ENCODE results near the gene SHROOM3. TPM values are rescaled to one million over a fixed set of nuclear protein-coding genes. Genes with fewer than 3 reads are reported as not detected.

Gene SHROOM3
- total and polyA plus RNA-seq, 4 donors = 4.7 to 25.8 (median 8.7) TPM

GRCh38 chr4:76569706-76570105 lies 134.7 kb downstream of the SHROOM3 start:
- peaks cover 0 to 32% (median 13%) of the 10 kb centered on the region in 4 donors for H3K4me1 ChIP-seq (ENCODE audit: control insufficient read depth in 4 of 4, insufficient read depth in 4 of 4, low read length in 3 of 4)
- no peaks in the 10 kb centered on the region for H3K9me3 ChIP-seq (ENCODE audit: control insufficient read depth in 4 of 4, low read length in 3 of 4)
- WGBS = 81% methylated on average over 4 of the region's 4 CpGs
- TF ChIP-seq HNF4A (conservative IDR thresholded peaks at IDR 0.05) (no peak), RAD21 (IDR thresholded peaks at IDR 0.05) (no peak)
- peak overlapping the region; percentile 80 to 95 for H3K27ac ChIP-seq (ENCODE audit: low read depth in 1 of 2, low read length in 2 of 2)
- H3K4me3 ChIP-seq (ENCODE audit: low read depth in 1 of 3, low read length in 3 of 3) = no peak overlapping the region
- H3K36me3 ChIP-seq (ENCODE audit: control insufficient read depth in 4 of 4, insufficient read depth in 3 of 4, low read depth in 1 of 4, low read length in 3 of 4) = no peaks in the 10 kb centered on the region
- DNase-seq (ENCODE audit: low spot score) = no peak
- H3K27me3 ChIP-seq (ENCODE audit: control insufficient read depth in 4 of 4, insufficient read depth in 4 of 4, low read length in 3 of 4) = no peaks in the 10 kb centered on the region
- H3K9ac ChIP-seq (ENCODE audit: low read depth in 1 of 2, low read length in 2 of 2) = peak overlapping the region in 1 of 2 donors; percentile 70

- Histone ChIP-seq H3K27me3 (ENCODE audit: control insufficient read depth in 4 of 4, insufficient read depth in 4 of 4, low read length in 3 of 4) (no peaks in the 10 kb centered on the region), H3K4me1 (ENCODE audit: control insufficient read depth in 4 of 4, insufficient read depth in 4 of 4, low read length in 3 of 4) (peaks cover 0 to 32% (median 13%) of the 10 kb centered on the region in 4 donors), H3K9ac (ENCODE audit: low read depth in 1 of 2, low read length in 2 of 2) (peak overlapping the region; percentile 7 to 70), H3K4me3 (ENCODE audit: low read depth in 1 of 3, low read length in 3 of 3) (peak overlapping the region in 1 of 3 donors; percentile 12), H3K27ac (ENCODE audit: low read depth in 1 of 2, low read length in 2 of 2) (peak overlapping the region; percentile 80 to 95), H3K9me3 (ENCODE audit: control insufficient read depth in 4 of 4, low read length in 3 of 4) (no peaks in the 10 kb centered on the region), H3K36me3 (ENCODE audit: control insufficient read depth in 4 of 4, insufficient read depth in 3 of 4, low read depth in 1 of 4, low read length in 3 of 4) (no peaks in the 10 kb centered on the region)
- peak; percentile 46 for DNase-seq (ENCODE audit: low spot score)
- TF ChIP-seq JUND (IDR thresholded peaks at IDR 0.05) = peak; percentile 90 to 91
- peak; percentile 89 for TF ChIP-seq SP1 (IDR thresholded peaks at IDR 0.05)
- TF ChIP-seq NR2F2 (IDR thresholded peaks at IDR 0.05) = peak; percentile 89
- TF ChIP-seq HNF4A (conservative IDR thresholded peaks at IDR 0.05) = peak; percentile 89 to 94
- TF ChIP-seq ATF3 (IDR thresholded peaks at IDR 0.05) = peak; percentile 58
- peak; percentile 80 for TF ChIP-seq FOXA2 (IDR thresholded peaks at IDR 0.05)
- peak; percentile 70 for TF ChIP-seq MAX (IDR thresholded peaks at IDR 0.05)
- peak; percentile 67 for TF ChIP-seq HNF4G (IDR thresholded peaks at IDR 0.05)
- TF ChIP-seq REST (IDR thresholded peaks at IDR 0.05) = peak; percentile 63
- peak; percentile 34 to 55 for TF ChIP-seq EGR1 (IDR thresholded peaks at IDR 0.05; ENCODE audit: low read depth in 2 of 2)
- TF ChIP-seq RXRA (IDR thresholded peaks at IDR 0.05) = peak; percentile 91 to 95
- no peak for TF ChIP-seq TAF1 (conservative IDR thresholded peaks at IDR 0.05)
- TF ChIP-seq YY1 (IDR thresholded peaks at IDR 0.05) = peak; percentile 72
- TF ChIP-seq ZBTB33 (IDR thresholded peaks at IDR 0.05) = peak; percentile 46
- TF ChIP-seq RAD21 (IDR thresholded peaks at IDR 0.05) = peak; percentile 35 to 61
- TF ChIP-seq, protein P1, sequence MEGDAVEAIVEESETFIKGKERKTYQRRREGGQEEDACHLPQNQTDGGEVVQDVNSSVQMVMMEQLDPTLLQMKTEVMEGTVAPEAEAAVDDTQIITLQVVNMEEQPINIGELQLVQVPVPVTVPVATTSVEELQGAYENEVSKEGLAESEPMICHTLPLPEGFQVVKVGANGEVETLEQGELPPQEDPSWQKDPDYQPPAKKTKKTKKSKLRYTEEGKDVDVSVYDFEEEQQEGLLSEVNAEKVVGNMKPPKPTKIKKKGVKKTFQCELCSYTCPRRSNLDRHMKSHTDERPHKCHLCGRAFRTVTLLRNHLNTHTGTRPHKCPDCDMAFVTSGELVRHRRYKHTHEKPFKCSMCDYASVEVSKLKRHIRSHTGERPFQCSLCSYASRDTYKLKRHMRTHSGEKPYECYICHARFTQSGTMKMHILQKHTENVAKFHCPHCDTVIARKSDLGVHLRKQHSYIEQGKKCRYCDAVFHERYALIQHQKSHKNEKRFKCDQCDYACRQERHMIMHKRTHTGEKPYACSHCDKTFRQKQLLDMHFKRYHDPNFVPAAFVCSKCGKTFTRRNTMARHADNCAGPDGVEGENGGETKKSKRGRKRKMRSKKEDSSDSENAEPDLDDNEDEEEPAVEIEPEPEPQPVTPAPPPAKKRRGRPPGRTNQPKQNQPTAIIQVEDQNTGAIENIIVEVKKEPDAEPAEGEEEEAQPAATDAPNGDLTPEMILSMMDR (IDR thresholded peaks at IDR 0.05; ENCODE audit: low read depth, low read length, missing input control) = no peak
- no peak for TF ChIP-seq GABPA (IDR thresholded peaks at IDR 0.05 in 1 of 2, conservative IDR thresholded peaks at IDR 0.05 in 1 of 2)
- TF ChIP-seq FOXA1 (IDR thresholded peaks at IDR 0.05) = peak; percentile 48
- WGBS = 42% methylated on average over 10 of the region's 10 CpGs
Measured at GRCh38 chr4:76570141-76570973, 135.3 kb downstream of the SHROOM3 start.

Data from liver (tissue), 9 donors.